H1 (cell line): ENCODE results near the gene GREB1. TPM values are rescaled to one million over a fixed set of nuclear protein-coding genes. Genes with fewer than 3 reads are reported as not detected.

Source experiments
- GABPA ChIP-seq: IDR thresholded peaks from 2 replicates; pipeline ENCODE4 v1.6.1; 2011; ENCODE audit warnings: mild to moderate bottlenecking, low read length, moderate library complexity, borderline replicate concordance; ENCODE audit not compliant: insufficient read depth
- SIRT6 ChIP-seq: IDR thresholded peaks from one replicate; pipeline ENCODE4 v1.7.1; 2012; ENCODE audit warnings: low read length, inconsistent platforms
- polyA plus RNA-seq, 7 experiments: library from polyadenylated mRNA; depleted of rRNA in 3 of 7; stranded (reverse) in 5 of 7; unstranded in 2 of 7; fragments of >200 nt in 5 of 7; fragments of 200-250 nt in 2 of 7; gene quantifications; 1 replicate in 5 of 7; 2 replicates in 1 of 7; 4 replicates in 1 of 7; pipeline versions ENCODE4 v1.2.1 to v1.2.3, GENCODE V29; 2011 to 2013; ENCODE audit warnings: missing spikeins in 2 of 7, mixed read lengths in 2 of 7
- total RNA-seq: library from RNA; stranded (reverse); fragmentation: NEBNext Ultra II Directional; extraction: Animal tissue kit (Norgen Biotek cat#: 25700); gene quantifications from 2 replicates; pipeline ENCODE4 v1.2.1, GENCODE V29; 2021

The GREB1 gene
- total and polyA plus RNA-seq, 2 of the 8 experiments (the other 6 are each of a cell fraction or from before 2014, with no cell fraction given), result 7.9 to 43.4 TPM

GRCh38 chr2:11602563-11603204, 68.8 kb downstream of the GREB1 start (continued):
- TF ChIP-seq GABPA (no peak), SIRT6 (no peak)
